Activated CD4-positive, alpha-beta T cell treated with anti-CD3 and anti-CD28 coated beads, Interleukin-2, Interleukin-6, amounts not matched to agents 100 ng/mL and 50 ng/mL, durations not matched to agents 16 hours and 8 hours (primary cell): ENCODE data around the gene UNC79.

Experiments used
- DNase-seq: peaks from one replicate; pipeline ENCODE4 v3.0.0-alpha.2; 2020

UNC79 gene

GRCh38 chr14:93564918-93565317 lies 134.2 kb downstream of the UNC79 start:
- DNase-seq, result no peak

GRCh38 chr14:93566065-93566693 lies 135.4 kb downstream of the UNC79 start:
- no peak for DNase-seq

DNA sequence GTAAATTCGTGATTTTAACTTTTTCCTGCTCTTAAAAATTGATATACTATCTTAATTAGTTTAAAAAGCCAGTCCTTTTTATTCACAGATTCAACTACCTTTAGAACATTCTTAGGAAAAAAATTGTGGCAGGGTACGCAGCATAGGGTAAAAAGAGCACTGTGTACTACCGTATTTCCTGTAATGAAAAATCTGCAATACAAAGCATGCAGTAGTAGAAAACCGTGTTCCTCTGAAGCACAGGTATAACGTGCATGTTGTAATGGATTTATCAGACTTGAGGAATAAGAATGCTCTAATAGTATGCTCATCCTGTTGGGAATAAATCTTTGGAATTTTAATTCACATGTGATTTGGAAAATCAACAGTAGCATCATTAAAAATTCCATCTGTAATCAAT lies 140.5 kb downstream of the UNC79 start:
- no peak for DNase-seq

- no peak for DNase-seq
Observed at GRCh38 chr14:93579178-93579577, 148.4 kb downstream of the UNC79 start.

DNA sequence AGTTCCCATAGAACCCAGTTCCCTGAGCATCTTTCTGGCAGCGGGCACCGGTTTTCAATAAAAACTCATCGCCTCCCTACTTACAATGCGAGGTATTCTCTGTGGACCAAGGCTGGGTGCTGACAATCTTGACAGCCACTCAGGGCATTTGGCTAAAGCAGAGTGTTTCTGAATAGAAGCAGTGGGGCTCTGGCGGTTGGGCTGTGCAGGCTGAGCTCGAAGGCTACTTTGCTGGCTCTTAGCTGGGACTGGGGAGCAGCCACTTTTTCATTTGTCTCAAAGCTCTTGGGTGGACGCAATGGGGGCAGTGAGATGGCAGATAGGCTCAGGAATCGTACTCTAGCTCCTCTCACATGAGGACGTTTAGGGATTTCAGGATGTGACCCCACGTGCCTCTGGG lies 151.8 kb downstream of the UNC79 start:
- DNase-seq, result no peak

- no peak for DNase-seq
Observed at GRCh38 chr14:93587330-93587729, 156.6 kb downstream of the UNC79 start.

- no peak for DNase-seq
Observed at GRCh38 chr14:93591506-93591905, 160.8 kb downstream of the UNC79 start.

DNA sequence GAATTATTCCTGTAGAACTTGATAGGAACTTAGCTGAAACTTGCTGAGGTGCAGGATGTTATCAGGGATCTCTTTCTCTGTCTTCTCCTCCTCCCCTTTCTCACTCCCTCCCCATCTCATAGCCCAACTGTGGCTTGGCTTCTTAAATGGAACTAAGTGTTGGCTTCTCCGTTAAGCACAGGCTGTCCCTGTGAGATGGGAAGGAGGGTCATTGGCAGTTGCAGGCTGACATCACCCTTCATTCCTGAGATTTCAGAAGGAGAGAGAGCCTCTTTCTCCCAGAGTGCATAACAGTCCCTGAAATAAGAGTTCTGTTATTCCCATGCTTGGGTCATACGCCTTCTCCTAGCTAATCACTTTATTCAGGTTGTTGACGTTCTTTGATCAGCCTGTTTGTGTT lies 162.0 kb downstream of the UNC79 start:
- no peak for DNase-seq

DNA sequence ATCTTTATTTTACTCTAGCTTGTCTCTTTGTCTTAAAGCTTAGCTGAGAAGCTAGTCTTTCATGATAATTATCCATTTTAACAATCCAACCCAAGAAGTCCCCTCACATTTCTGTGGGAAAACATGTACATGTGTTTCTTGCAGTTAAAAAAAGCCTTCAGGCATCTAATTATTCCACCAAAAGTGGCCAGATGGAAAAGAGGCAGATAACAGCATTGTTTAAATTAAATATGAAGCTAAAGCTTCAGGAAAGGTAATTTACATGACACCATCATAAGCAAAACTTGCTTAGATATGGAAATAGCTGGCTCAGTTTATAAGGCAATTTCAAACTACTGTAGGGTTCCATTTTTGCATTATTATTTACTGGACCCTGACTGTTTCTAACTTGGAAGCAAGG lies 175.4 kb downstream of the UNC79 start:
- no peak for DNase-seq

DNA sequence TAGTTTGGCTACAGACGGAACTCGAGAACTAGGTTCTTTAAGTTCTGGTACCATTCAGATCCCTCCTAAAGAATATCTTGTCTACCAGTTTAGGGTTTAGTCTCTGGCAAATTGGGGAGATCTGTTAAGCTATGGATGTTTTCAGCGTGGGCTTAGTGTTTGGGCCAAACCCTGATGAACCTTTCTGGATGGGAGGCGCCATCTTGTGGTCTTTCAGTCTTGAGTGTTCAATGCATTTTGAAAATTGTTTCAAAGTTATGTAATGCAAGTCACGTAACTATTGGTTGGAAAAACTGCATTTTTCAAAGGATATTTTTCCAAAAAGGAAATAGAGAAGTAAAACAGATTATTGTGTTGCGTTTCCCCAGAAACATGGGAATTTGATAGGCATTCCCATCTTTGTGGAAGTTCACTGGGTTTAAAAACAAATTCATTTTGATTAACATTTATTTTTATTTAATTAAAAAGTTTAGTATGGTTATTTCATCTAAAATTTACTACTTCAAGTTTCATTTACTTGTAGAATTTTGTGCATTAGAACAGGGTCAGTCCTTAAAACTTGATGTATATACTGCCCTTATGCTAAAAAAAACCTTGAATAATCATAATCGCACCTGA lies 188.5 kb downstream of the UNC79 start:
- peak; percentile 35 for DNase-seq

GRCh38 chr14:93628048-93628447 lies 197.3 kb downstream of the UNC79 start:
- DNase-seq, result no peak

DNA sequence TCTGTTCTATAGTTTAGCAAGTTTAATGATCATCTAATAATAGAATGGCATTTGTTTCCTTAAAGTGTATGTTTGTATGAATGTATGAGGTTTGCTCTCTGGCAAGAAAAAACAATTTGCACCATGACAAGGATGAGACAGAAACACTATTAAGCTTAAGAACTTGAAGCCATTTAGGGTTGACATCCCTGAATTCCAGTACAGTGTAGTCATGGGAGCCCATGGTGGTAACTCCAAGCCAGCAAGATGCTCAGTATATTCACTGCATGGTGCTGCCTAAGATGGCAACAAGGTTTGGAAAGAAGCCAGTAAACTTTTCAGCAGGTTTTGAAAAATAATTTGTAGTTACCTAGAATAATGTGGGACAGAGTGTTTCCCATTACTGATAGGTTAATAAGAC lies 198.9 kb downstream of the UNC79 start:
- no peak for DNase-seq

- DNase-seq, result no peak
Observed at GRCh38 chr14:93638790-93639189, 208.1 kb downstream of the UNC79 start.

GRCh38 chr14:93643127-93643526 lies 212.4 kb downstream of the UNC79 start:
- DNase-seq, result peak; percentile 7

- DNase-seq, result no peak
Observed at GRCh38 chr14:93643676-93644075, 212.9 kb downstream of the UNC79 start.

- DNase-seq, result no peak
Observed at GRCh38 chr14:93645200-93645599, 214.5 kb downstream of the UNC79 start.

DNA sequence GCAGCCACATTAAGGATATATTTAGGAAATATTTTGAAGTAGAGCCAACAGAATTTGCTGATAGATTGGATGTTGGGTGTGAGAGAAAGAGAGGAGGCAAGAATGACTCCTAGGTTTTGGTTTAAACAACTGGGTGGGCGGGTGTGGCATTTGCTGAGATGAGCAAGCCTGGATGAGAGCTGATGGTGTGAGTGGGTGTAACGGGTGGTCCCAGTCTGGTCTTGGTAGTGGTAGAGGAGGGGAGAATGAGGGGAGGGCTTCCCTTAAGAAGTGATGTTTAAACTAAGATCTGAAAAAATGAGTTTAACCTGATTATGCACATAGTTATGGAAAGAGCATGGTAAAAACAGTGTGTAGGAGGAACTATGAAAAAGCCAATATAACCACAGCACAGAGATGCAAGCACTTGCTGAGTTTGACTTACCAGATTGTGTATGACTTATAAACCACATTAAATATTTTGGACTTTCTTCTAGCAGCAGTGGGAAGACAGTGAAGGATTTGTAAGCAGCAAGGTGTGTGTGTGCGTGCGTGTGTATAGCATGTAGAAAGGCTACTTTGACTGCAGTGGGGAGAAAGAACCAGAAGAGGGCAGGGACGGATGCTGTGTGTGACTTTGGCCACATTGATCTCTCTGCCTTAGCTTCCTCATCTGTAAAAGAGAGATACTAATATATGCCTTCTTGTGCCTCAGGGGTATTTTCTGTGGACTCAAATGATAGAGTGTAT lies 217.9 kb downstream of the UNC79 start:
- DNase-seq, result peak; percentile 11

- no peak for DNase-seq
Observed at GRCh38 chr14:93654599-93654998, 223.9 kb downstream of the UNC79 start.

DNA sequence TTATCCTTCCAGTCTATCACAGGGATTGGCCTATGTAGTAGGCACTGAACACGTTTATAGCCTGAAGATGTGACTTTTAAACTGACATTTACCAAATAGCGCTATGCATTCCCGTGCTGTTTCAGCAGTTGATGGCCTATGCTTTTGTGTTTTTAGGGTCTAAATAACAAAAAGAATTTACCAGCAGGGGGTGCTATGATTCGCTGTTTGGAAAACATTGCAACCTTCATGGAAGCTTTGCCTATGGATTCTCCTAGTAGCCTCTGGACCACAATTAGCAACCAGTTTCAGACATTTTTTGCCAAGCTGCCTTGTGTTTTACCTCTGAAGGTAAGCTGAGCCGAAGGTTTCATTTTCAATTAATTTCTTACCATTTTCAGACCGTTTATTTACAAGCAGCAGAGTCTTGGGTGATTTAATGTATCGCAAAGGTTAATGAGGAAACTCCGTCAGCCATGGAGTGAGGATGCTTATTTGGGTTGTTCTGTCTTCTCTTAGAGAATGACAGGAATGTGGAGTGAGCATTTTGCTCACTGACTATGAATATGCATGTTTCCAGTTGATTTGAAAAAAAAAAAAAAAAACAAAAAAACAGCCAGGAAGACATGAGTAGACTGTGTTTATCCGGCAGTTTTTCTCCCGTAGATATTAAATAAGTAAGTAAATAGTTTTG lies 224.5 kb downstream of the UNC79 start:
- peak; percentile 55 for DNase-seq

- DNase-seq, result no peak
Observed at GRCh38 chr14:93657875-93658274, 227.1 kb downstream of the UNC79 start.

DNA sequence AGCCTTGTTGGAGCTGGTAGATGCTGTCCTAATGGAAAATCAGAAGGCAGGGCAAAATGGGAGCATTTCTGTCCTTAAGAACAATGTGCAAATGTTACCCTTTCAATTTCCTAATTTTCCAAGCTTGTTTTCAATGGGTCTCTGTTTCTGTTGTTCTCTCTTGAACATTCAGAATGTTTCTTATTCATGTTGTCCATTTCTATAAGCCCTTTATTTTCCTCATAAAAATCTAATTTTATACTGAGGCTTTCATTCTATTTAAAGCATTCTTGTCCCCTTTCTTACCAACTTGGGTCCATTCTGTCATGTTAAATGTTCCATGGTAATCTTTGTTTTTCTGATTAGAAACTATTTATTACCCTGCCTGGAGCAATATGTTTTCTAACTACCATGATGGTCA lies 232.6 kb downstream of the UNC79 start:
- DNase-seq, result no peak

GRCh38 chr14:93665169-93665568 lies 234.4 kb downstream of the UNC79 start:
- DNase-seq, result no peak

DNA sequence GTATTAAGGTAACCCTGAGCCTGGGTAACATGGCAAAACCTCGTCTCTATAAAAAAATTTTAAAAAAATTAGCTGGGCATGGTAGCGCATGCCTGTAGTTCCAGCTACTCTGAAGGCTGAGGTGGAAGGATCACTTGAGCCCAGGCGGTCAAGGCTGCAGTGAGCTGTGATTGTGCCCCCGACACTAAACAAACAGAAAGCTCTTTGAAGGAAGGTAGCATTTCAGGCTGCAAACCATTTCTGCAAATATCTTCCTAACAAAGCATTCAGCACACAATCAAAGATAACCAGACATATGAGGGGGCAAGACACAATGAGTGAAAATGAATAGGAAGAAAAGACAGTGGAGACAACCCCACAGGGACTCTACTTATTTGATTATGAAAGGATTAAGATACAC lies 238.9 kb downstream of the UNC79 start:
- DNase-seq, result no peak

DNA sequence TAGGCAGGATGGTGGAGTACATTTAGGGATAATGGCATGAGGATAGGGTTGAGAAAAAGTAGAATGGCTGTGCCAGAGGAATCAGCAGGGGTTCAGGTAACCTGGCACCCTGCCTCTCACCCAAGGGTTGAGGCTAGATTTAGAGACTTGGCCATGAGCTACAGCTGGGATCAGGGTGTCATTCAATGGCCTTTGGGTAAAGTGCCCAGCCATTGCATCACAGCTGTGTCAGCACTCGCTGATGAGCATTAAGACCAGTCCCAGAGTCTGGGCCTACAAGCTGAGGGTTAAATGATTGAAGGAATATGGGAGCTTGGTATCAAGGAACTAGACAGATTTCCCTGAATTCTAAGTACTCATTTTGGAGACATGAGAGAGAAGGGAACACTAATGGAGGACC lies 243.6 kb downstream of the UNC79 start:
- DNase-seq, result no peak
